ENCODE measurements around the gene CTNNA3. TPM values are rescaled to one million over a fixed set of nuclear protein-coding genes. Genes with fewer than 3 reads are reported as not detected.

CTNNA3 gene
- total RNA-seq, 1 donor from 2014 or later: 3.3 TPM

- H3K27me3 Mint-ChIP-seq (ENCODE audit: unreplicated experiment): no peaks in the 10 kb centered on the region
- no peak overlapping the region for H3K27ac Mint-ChIP-seq (ENCODE audit: unreplicated experiment)
- no peaks in the 10 kb centered on the region for H3K4me1 Mint-ChIP-seq (ENCODE audit: low read depth, unreplicated experiment)
- no peak overlapping the region for H3K4me3 Mint-ChIP-seq (ENCODE audit: unreplicated experiment)
- H3K36me3 Mint-ChIP-seq (ENCODE audit: unreplicated experiment): no peaks in the 10 kb centered on the region
- DNase-seq: no peak
- no peak for TF ChIP-seq CTCF (IDR thresholded peaks at IDR 0.05; ENCODE audit: partially characterized antibody, unreplicated experiment)
- no peaks in the 10 kb centered on the region for H3K9me3 Mint-ChIP-seq (ENCODE audit: unreplicated experiment)
These were observed 19.7 kb downstream of the CTNNA3 start for GRCh38 chr10:67676208-67676825.

- no peak for TF ChIP-seq CTCF (IDR thresholded peaks at IDR 0.05; ENCODE audit: partially characterized antibody, unreplicated experiment)
- Mint-ChIP-seq H3K27me3 (ENCODE audit: unreplicated experiment) (no peaks in the 10 kb centered on the region), H3K36me3 (ENCODE audit: unreplicated experiment) (no peaks in the 10 kb centered on the region), H3K9me3 (ENCODE audit: unreplicated experiment) (no peaks in the 10 kb centered on the region), H3K4me1 (ENCODE audit: low read depth, unreplicated experiment) (peaks cover 8% of the 10 kb centered on the region), H3K27ac (ENCODE audit: unreplicated experiment) (no peak overlapping the region), H3K4me3 (ENCODE audit: unreplicated experiment) (no peak overlapping the region)
- no peak for DNase-seq
These were observed 25.6 kb downstream of the CTNNA3 start for GRCh38 chr10:67670401-67670800.

- no peak for TF ChIP-seq CTCF (IDR thresholded peaks at IDR 0.05; ENCODE audit: partially characterized antibody, unreplicated experiment)
- peaks cover 13% of the 10 kb centered on the region for H3K4me1 Mint-ChIP-seq (ENCODE audit: low read depth, unreplicated experiment)
- no peak for DNase-seq
- no peak overlapping the region for H3K27ac Mint-ChIP-seq (ENCODE audit: unreplicated experiment)
- H3K36me3 Mint-ChIP-seq (ENCODE audit: unreplicated experiment): no peaks in the 10 kb centered on the region
- H3K27me3 Mint-ChIP-seq (ENCODE audit: unreplicated experiment): no peaks in the 10 kb centered on the region
- H3K9me3 Mint-ChIP-seq (ENCODE audit: unreplicated experiment): no peaks in the 10 kb centered on the region
- H3K4me3 Mint-ChIP-seq (ENCODE audit: unreplicated experiment): no peak overlapping the region
These were observed 26.0 kb downstream of the CTNNA3 start for GRCh38 chr10:67669978-67670377.

- Mint-ChIP-seq H3K4me1 (ENCODE audit: low read depth, unreplicated experiment) (peaks cover 21% of the 10 kb centered on the region), H3K9me3 (ENCODE audit: unreplicated experiment) (no peaks in the 10 kb centered on the region), H3K27me3 (ENCODE audit: unreplicated experiment) (no peaks in the 10 kb centered on the region), H3K27ac (ENCODE audit: unreplicated experiment) (no peak overlapping the region), H3K36me3 (ENCODE audit: unreplicated experiment) (no peaks in the 10 kb centered on the region), H3K4me3 (ENCODE audit: unreplicated experiment) (no peak overlapping the region)
- no peak for DNase-seq
- no peak for TF ChIP-seq CTCF (IDR thresholded peaks at IDR 0.05; ENCODE audit: partially characterized antibody, unreplicated experiment)
These were observed 27.5 kb downstream of the CTNNA3 start for GRCh38 chr10:67668448-67668847.

GRCh38 chr10:67667035-67667425 is 29.0 kb downstream of the CTNNA3 start:
- Mint-ChIP-seq H3K36me3 (ENCODE audit: unreplicated experiment) (no peaks in the 10 kb centered on the region), H3K27me3 (ENCODE audit: unreplicated experiment) (no peaks in the 10 kb centered on the region), H3K9me3 (ENCODE audit: unreplicated experiment) (no peaks in the 10 kb centered on the region)

More at GRCh38 chr10:67667035-67667425, 29.0 kb downstream of the CTNNA3 start:
- DNase-seq: no peak
- peaks cover 21% of the 10 kb centered on the region for H3K4me1 Mint-ChIP-seq (ENCODE audit: low read depth, unreplicated experiment)
- H3K4me3 Mint-ChIP-seq (ENCODE audit: unreplicated experiment): no peak overlapping the region
- H3K27ac Mint-ChIP-seq (ENCODE audit: unreplicated experiment): no peak overlapping the region
- TF ChIP-seq CTCF (IDR thresholded peaks at IDR 0.05; ENCODE audit: partially characterized antibody, unreplicated experiment): no peak
